GM13976 (cell line): Measurements from ENCODE around the gene C18orf32.
"Not testable (repeated sequence)": the region's sequence is repeated elsewhere in the genome, so short reads cannot be mapped to it uniquely, and the experiment has no call there.

Source experiments
- DNase-seq: peaks from one replicate; pipeline ENCODE4 v3.0.0; 2012; ENCODE audit warnings: low spot score
- CTCF ChIP-seq: IDR thresholded peaks from 2 replicates; pipeline ENCODE4 v1.5.1; 2012; ENCODE audit warnings: borderline replicate concordance, mild to moderate bottlenecking; ENCODE audit not compliant: insufficient read depth; ENCODE audit errors: extremely low read depth, missing control alignments, control extremely low read depth
- in situ Hi-C: fragments of 300-500 bp; cut with MboI; formaldehyde crosslinking; loops from one replicate; pipeline ENCODE4 v1.12.0; 2022; ENCODE audit warnings: low sequenced_read_pairs, mixed read lengths, inconsistent platforms; ENCODE audit not compliant: unreplicated experiment

The C18orf32 gene

GRCh38 chr18:49524951-49525350 is 37.9 kb upstream of the C18orf32 start:
- in situ Hi-C loops, result no loop called here
- no peak for DNase-seq
- no peak for TF ChIP-seq CTCF

- TF ChIP-seq CTCF, result no peak
- in situ Hi-C loops, result no loop called here
- no peak for DNase-seq
Measured at GRCh38 chr18:49524349-49524748, 37.3 kb upstream of the C18orf32 start.

GRCh38 chr18:49523580-49524093 is 36.6 kb upstream of the C18orf32 start:
- DNase-seq, in situ Hi-C loops: not testable (repeated sequence)

- in situ Hi-C loops, result no loop called here
- DNase-seq, result no peak
- no peak for TF ChIP-seq CTCF
Measured at GRCh38 chr18:49521216-49521835, 34.3 kb upstream of the C18orf32 start.

- TF ChIP-seq CTCF, result no peak
- no peak for DNase-seq
- in situ Hi-C loops, result no loop called here
Measured at GRCh38 chr18:49520661-49521145, 33.7 kb upstream of the C18orf32 start.

- no peak for TF ChIP-seq CTCF
- no peak for DNase-seq
- in situ Hi-C loops, result loop anchor here (10.0 kb wide), 1 partner anchor 335 kb away; no protein-coding TSS in a partner anchor
Measured at GRCh38 chr18:49519101-49519971, 32.3 kb upstream of the C18orf32 start.

- in situ Hi-C loops, result loop anchor here (10.0 kb wide), 1 partner anchor 337 kb away; no protein-coding TSS in a partner anchor
- no peak for TF ChIP-seq CTCF
- no peak for DNase-seq
Measured at GRCh38 chr18:49517483-49517882, 30.4 kb upstream of the C18orf32 start.
